Measurements from ENCODE around the gene DNMT3L. TPM values are rescaled to one million over a fixed set of nuclear protein-coding genes. Genes with fewer than 3 reads are reported as not detected.

DNMT3L gene
- total and polyA plus RNA-seq, 8 donors = not detected

DNA sequence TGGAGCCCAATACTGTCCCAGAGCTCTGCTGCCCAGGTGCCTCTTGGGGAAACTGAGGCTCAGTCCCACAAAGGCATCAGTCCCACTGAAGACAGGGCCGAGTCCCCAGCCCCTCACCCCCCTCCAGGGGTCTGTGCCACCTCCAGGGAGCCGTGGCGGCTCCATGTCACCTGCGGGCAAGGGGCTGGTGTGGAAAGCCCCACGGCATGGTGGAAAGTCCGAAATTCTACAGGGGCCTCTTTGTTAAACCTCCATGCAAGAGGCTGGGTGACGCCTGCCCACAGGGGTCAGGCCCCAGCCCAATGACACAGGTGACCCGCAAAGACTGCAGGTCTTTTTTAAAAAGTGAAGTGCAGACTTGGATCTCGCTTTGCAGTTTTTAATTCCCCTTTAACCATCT, 20.7 kb upstream of the DNMT3L start:
- WGBS, 5 donors = 81 to 93% (median 82%) methylated on average over 7 to 9 of the region's 9 CpGs
- no peak overlapping the region for H3K27ac ChIP-seq
- no peaks in the 10 kb centered on the region for H3K9me3 ChIP-seq
- DNase-seq = no peak
- H3K4me1 ChIP-seq = peaks cover 4 to 11% (median 10%) of the 10 kb centered on the region in 4 donors
- no peak overlapping the region for H3K4me3 ChIP-seq
- H3K27me3 ChIP-seq = peaks cover 0 to 31% (median 21%) of the 10 kb centered on the region in 3 donors
- intact Hi-C loops (cut with DNase I; ENCODE audit: low total_unique reads) = no loop called here
- TF ChIP-seq EP300 (IDR thresholded peaks at IDR 0.05) (no peak), POLR2A (IDR thresholded peaks at IDR 0.05) (no peak), POLR2AphosphoS5 (IDR thresholded peaks at IDR 0.05) (no peak)
- TF ChIP-seq, protein P1, sequence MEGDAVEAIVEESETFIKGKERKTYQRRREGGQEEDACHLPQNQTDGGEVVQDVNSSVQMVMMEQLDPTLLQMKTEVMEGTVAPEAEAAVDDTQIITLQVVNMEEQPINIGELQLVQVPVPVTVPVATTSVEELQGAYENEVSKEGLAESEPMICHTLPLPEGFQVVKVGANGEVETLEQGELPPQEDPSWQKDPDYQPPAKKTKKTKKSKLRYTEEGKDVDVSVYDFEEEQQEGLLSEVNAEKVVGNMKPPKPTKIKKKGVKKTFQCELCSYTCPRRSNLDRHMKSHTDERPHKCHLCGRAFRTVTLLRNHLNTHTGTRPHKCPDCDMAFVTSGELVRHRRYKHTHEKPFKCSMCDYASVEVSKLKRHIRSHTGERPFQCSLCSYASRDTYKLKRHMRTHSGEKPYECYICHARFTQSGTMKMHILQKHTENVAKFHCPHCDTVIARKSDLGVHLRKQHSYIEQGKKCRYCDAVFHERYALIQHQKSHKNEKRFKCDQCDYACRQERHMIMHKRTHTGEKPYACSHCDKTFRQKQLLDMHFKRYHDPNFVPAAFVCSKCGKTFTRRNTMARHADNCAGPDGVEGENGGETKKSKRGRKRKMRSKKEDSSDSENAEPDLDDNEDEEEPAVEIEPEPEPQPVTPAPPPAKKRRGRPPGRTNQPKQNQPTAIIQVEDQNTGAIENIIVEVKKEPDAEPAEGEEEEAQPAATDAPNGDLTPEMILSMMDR (IDR thresholded peaks at IDR 0.05) = no peak
- no peaks in the 10 kb centered on the region for H3K36me3 ChIP-seq

DNA sequence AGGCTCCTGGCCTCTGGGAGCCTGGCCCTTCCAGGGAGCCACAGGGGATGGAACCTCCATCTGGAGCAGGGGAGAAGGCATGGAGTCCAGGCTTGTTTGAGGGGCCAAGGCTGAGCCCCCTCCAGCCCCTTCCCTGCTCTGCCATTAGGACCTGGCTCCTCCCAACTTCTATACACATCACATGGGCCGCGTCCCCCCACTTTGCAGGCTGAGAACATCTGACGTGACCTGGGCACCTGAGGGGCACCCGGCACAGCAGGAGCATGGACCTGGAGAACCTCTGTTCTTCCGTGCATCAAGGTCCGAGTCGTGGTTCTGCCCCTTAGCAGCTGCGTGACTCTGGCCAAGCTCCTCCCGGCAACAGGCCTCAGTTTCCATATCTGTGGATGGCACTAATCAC, 20.1 kb upstream of the DNMT3L start:
- TF ChIP-seq POLR2A (IDR thresholded peaks at IDR 0.05) = no peak
- TF ChIP-seq POLR2AphosphoS5 (IDR thresholded peaks at IDR 0.05) = no peak
- TF ChIP-seq, protein P1 (IDR thresholded peaks at IDR 0.05) = no peak
- no peak for TF ChIP-seq EP300 (IDR thresholded peaks at IDR 0.05)
- no peak overlapping the region for H3K27ac ChIP-seq
- peaks cover 0 to 25% (median 19%) of the 10 kb centered on the region in 3 donors for H3K27me3 ChIP-seq
- DNase-seq = no peak
- intact Hi-C loops (cut with DNase I; ENCODE audit: low total_unique reads) = no loop called here
- no peak overlapping the region for H3K4me3 ChIP-seq
- H3K36me3 ChIP-seq = no peaks in the 10 kb centered on the region
- WGBS, 5 donors = 89 to 100% (median 97%) methylated on average over 9 of the region's 9 CpGs; no CpG with 5 or more reads in 1 of the 5 donors
- H3K9me3 ChIP-seq = no peaks in the 10 kb centered on the region
- H3K4me1 ChIP-seq = peaks cover 4 to 11% (median 10%) of the 10 kb centered on the region in 4 donors

DNA sequence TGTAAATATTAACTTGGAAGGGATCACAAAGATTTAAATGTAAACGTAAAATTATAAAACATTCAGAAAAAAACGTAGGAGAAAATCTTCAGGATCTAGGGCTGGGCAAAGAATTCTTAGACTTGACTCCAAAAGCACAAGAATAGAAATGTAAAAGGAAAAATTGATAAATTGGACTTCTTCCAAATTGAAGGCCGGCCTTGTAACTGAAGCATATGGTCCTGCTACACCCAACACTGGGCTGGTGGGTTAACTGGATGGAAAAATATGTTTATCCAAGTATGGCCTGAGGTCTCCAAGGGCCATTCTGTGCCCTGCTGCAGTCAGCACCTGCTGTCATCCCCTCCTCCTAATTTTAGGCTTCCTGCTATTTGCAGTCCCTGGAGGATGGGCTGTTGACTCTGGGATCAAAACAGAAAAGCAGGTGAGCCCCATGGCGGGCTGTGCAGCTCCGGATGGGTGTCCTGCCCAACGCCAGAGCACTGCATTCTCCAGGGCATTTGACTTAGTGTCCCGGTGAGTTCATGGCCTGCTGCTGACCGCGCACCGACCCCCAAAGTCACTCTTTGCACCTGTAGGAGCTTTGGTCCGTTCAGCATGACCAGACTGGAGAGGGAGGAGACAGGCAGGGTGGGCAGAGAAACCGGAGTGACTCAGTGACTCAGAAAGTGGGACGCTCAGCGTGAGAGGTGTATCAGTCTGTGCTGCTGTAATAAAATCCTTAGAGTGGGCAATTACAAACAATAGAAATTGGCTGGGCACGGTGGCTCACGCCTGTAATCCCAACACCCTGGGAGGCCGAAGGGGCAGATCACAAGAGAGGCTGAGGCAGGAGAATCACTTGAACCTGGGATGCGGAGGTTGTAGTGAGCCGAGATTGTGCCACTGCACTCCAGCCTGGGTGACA, 17.9 kb upstream of the DNMT3L start:
- intact Hi-C loops (cut with DNase I; ENCODE audit: low total_unique reads) = no loop called here
- H3K27ac ChIP-seq = no peak overlapping the region
- H3K9me3 ChIP-seq = no peaks in the 10 kb centered on the region
- no peak overlapping the region for H3K4me3 ChIP-seq
- H3K27me3 ChIP-seq = peaks cover 0 to 3% (median 0%) of the 10 kb centered on the region in 3 donors
- H3K36me3 ChIP-seq = no peaks in the 10 kb centered on the region
- TF ChIP-seq POLR2A (IDR thresholded peaks at IDR 0.05) = no peak
- TF ChIP-seq POLR2AphosphoS5 (IDR thresholded peaks at IDR 0.05) = no peak
- TF ChIP-seq, protein P1 (IDR thresholded peaks at IDR 0.05) = no peak
- TF ChIP-seq EP300 (IDR thresholded peaks at IDR 0.05) = no peak
- no peaks in the 10 kb centered on the region for H3K4me1 ChIP-seq
- 83 to 86% (median 84%) methylated on average over 18 to 19 of the region's 19 CpGs for WGBS, 5 donors
- no peak for DNase-seq

DNA sequence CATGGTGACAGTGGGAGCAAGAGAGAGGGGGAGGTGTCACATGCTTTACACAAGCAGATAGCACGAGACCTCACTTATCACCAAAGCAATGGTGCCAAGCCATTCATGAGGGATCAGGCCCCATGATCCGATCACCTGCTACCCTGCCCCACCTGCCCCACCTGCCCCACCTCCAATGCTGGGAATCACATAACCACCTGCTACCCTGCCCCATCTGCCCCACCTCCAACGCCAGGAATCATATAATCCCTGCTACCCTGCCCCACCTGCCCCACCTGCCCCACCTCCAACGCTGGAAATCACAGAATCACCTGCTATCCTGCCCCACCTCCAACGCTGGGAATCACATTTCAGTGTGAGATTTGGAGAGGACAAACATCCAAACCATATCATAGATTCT, 13.3 kb upstream of the DNMT3L start:
- intact Hi-C loops (cut with DNase I; ENCODE audit: low total_unique reads) = no loop called here
- Histone ChIP-seq H3K27me3 (peaks cover 0 to 11% (median 0%) of the 10 kb centered on the region in 3 donors), H3K4me1 (no peaks in the 10 kb centered on the region), H3K4me3 (no peak overlapping the region), H3K36me3 (no peaks in the 10 kb centered on the region), H3K9me3 (no peaks in the 10 kb centered on the region), H3K27ac (no peak overlapping the region)
- TF ChIP-seq POLR2AphosphoS5 (IDR thresholded peaks at IDR 0.05) (no peak), POLR2A (IDR thresholded peaks at IDR 0.05) (no peak), EP300 (IDR thresholded peaks at IDR 0.05) (no peak)
- TF ChIP-seq, protein P1 (IDR thresholded peaks at IDR 0.05) = no peak
- DNase-seq = no peak
- WGBS, 5 donors = 58 to 71% (median 64%) methylated on average over 5 of the region's 5 CpGs

All from stomach (tissue), 9 donors.